Astrocyte (in vitro differentiated cells and primary cell): ENCODE data around the gene PRKAG3.

Source experiments
- EZH2 ChIP-seq: IDR thresholded peaks from 2 replicates; pipeline ENCODE4 v1.6.1; 2012; ENCODE audit warnings: mild to moderate bottlenecking, low read length, inconsistent platforms; ENCODE audit not compliant: insufficient read depth
- TF ChIP-seq, protein P1 (sequence below): IDR thresholded peaks from 2 replicates; pipeline ENCODE4 v1.5.1; 2011; ENCODE audit warnings: low read depth, mild to moderate bottlenecking, inconsistent platforms, low read length, moderate library complexity; ENCODE audit not compliant: insufficient read depth

DNA sequence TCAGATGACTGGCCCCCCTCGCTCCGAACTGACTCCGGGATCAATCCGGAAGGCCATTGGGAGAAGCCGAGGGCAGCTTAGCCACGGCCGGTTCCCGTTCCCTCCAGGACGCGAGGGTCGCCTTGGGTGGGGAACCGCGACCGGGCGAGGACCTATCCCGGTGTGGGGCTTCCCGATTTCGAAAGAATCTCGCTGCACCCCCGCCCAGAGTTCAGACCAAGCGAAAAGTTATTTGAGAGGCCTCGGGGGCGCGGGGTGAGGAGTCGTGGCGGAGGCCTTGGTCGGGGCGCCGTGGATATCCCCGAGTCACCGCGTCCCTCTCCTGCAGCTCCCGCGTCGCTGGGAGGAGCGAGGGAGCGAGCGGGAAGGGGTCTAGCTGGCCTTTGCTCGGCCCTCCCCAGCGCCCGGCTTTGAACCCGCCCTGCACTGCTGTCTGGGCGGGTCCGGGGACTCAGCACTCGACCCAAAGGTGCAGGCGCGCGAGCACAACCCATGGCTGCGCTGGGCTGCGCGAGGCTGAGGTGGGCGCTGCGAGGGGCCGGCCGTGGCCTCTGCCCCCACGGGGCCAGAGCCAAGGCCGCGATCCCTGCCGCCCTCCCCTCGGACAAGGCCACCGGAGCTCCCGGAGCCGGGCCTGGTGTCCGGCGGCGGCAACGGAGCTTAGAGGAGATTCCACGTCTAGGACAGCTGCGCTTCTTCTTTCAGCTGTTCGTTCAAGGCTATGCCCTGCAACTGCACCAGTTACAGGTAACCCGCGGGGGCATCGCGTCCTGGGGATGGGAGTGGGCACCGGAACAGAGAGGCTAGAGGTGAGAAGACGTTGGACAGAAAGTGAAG is 49.7 kb downstream of the PRKAG3 start, which contains the start of gene CYP27A1:
- TF ChIP-seq, protein P1, sequence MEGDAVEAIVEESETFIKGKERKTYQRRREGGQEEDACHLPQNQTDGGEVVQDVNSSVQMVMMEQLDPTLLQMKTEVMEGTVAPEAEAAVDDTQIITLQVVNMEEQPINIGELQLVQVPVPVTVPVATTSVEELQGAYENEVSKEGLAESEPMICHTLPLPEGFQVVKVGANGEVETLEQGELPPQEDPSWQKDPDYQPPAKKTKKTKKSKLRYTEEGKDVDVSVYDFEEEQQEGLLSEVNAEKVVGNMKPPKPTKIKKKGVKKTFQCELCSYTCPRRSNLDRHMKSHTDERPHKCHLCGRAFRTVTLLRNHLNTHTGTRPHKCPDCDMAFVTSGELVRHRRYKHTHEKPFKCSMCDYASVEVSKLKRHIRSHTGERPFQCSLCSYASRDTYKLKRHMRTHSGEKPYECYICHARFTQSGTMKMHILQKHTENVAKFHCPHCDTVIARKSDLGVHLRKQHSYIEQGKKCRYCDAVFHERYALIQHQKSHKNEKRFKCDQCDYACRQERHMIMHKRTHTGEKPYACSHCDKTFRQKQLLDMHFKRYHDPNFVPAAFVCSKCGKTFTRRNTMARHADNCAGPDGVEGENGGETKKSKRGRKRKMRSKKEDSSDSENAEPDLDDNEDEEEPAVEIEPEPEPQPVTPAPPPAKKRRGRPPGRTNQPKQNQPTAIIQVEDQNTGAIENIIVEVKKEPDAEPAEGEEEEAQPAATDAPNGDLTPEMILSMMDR, result no peak
- TF ChIP-seq EZH2, result no peak
